ENCODE measurements around the gene SYNPO. TPM values are rescaled to one million over a fixed set of nuclear protein-coding genes. Genes with fewer than 3 reads are reported as not detected.

SYNPO gene
- total RNA-seq, 1 donor from 2014 or later, result 0.41 TPM

GRCh38 chr5:150630461-150631325 is 9.8 kb upstream of the SYNPO start:
- H3K4me3 ChIP-seq, result no peak overlapping the region
- H3F3A ChIP-seq (ENCODE audit: low read depth), result no peaks in the 10 kb centered on the region
- no peaks in the 10 kb centered on the region for H3K36me3 ChIP-seq
- no peaks in the 10 kb centered on the region for H3K9me3 ChIP-seq (ENCODE audit: low read depth)
- no peaks in the 10 kb centered on the region for H3K36me3 Mint-ChIP-seq
- H3K27ac Mint-ChIP-seq, result peak overlapping the region; percentile 92
- H3K4me1 ChIP-seq, result no peaks in the 10 kb centered on the region
- no peaks in the 10 kb centered on the region for H4K20me1 ChIP-seq (ENCODE audit: low read depth)
- DNase-seq (ENCODE audit: low spot score), result no peak
- peaks cover 19% of the 10 kb centered on the region for H3K4me1 Mint-ChIP-seq
- H3K4me2 ChIP-seq, result no peak overlapping the region
- no peaks in the 10 kb centered on the region for H3K79me2 ChIP-seq (ENCODE audit: low read depth)
- H3K27me3 ChIP-seq, result peaks cover 11% of the 10 kb centered on the region
- TF ChIP-seq CTCF (IDR thresholded peaks at IDR 0.05), result no peak
- no peak for TF ChIP-seq EZH2phosphoT487 (IDR thresholded peaks at IDR 0.05)
- TF ChIP-seq EZH2 (IDR thresholded peaks at IDR 0.05), result no peak
- H3K4me3 Mint-ChIP-seq, result no peak overlapping the region
- no peaks in the 10 kb centered on the region for H3K9me3 Mint-ChIP-seq
- H3K27me3 Mint-ChIP-seq (ENCODE audit: insufficient read depth, low read depth), result peaks cover 17% of the 10 kb centered on the region
- no peak overlapping the region for H2AFZ ChIP-seq (replicated peaks)
- H3K9ac ChIP-seq, result no peak overlapping the region
- no peak overlapping the region for H3K27ac ChIP-seq

GRCh38 chr5:150631326-150631701 is 9.1 kb upstream of the SYNPO start:
- Mint-ChIP-seq H3K4me3 (no peak overlapping the region), H3K9me3 (no peaks in the 10 kb centered on the region), H3K36me3 (no peaks in the 10 kb centered on the region), H3K27me3 (ENCODE audit: insufficient read depth, low read depth) (peaks cover 11% of the 10 kb centered on the region), H3K4me1 (peaks cover 19% of the 10 kb centered on the region), H3K27ac (peak overlapping the region; percentile 92)
- Histone ChIP-seq H3K27me3 (peaks cover 5% of the 10 kb centered on the region), H4K20me1 (ENCODE audit: low read depth) (no peaks in the 10 kb centered on the region), H3K36me3 (no peaks in the 10 kb centered on the region), H3K9ac (no peak overlapping the region), H3K27ac (no peak overlapping the region), H3K4me1 (no peaks in the 10 kb centered on the region), H3F3A (ENCODE audit: low read depth) (no peaks in the 10 kb centered on the region), H2AFZ (replicated peaks) (no peak overlapping the region), H3K4me3 (no peak overlapping the region), H3K9me3 (ENCODE audit: low read depth) (no peaks in the 10 kb centered on the region), H3K4me2 (no peak overlapping the region), H3K79me2 (ENCODE audit: low read depth) (no peaks in the 10 kb centered on the region)
- TF ChIP-seq EZH2 (IDR thresholded peaks at IDR 0.05), result no peak
- DNase-seq (ENCODE audit: low spot score), result no peak

- no peak overlapping the region for H3K27ac ChIP-seq
- H3K9ac ChIP-seq, result no peak overlapping the region
These were observed 7.9 kb upstream of the SYNPO start for GRCh38 chr5:150632305-150633160.

More at GRCh38 chr5:150632305-150633160, 7.9 kb upstream of the SYNPO start:
- H3K4me3 ChIP-seq, result no peak overlapping the region
- H3F3A ChIP-seq (ENCODE audit: low read depth), result peaks cover 3% of the 10 kb centered on the region
- peaks cover 3% of the 10 kb centered on the region for H3K4me1 ChIP-seq
- peaks cover 30% of the 10 kb centered on the region for H3K4me1 Mint-ChIP-seq
- H3K36me3 ChIP-seq, result no peaks in the 10 kb centered on the region
- H3K36me3 Mint-ChIP-seq, result no peaks in the 10 kb centered on the region
- no peak for TF ChIP-seq EZH2 (IDR thresholded peaks at IDR 0.05)
- TF ChIP-seq EZH2phosphoT487 (IDR thresholded peaks at IDR 0.05), result no peak
- TF ChIP-seq CTCF (IDR thresholded peaks at IDR 0.05), result no peak
- no peaks in the 10 kb centered on the region for H4K20me1 ChIP-seq (ENCODE audit: low read depth)
- no peaks in the 10 kb centered on the region for H3K79me2 ChIP-seq (ENCODE audit: low read depth)
- H3K27ac Mint-ChIP-seq, result peak overlapping the region; percentile 26
- H3K9me3 Mint-ChIP-seq, result no peaks in the 10 kb centered on the region
- no peak overlapping the region for H3K4me3 Mint-ChIP-seq
- peaks cover 10% of the 10 kb centered on the region for H3K27me3 Mint-ChIP-seq (ENCODE audit: insufficient read depth, low read depth)
- DNase-seq (ENCODE audit: low spot score), result no peak
- no peak overlapping the region for H3K4me2 ChIP-seq
- no peaks in the 10 kb centered on the region for H3K27me3 ChIP-seq
- H2AFZ ChIP-seq (replicated peaks), result no peak overlapping the region
- H3K9me3 ChIP-seq (ENCODE audit: low read depth), result no peaks in the 10 kb centered on the region

Measured in neural progenitor cell (in vitro differentiated cells).